Thymus (tissue), 11 donors: Measurements from ENCODE around the gene DCDC2. TPM values are rescaled to one million over a fixed set of nuclear protein-coding genes. Genes with fewer than 3 reads are reported as not detected.

Source experiments
- DNase-seq, 9 donors: peaks; one replicate each; pipeline ENCODE4 v3.0.0-alpha.2; 2013; ENCODE audit warnings: low spot score in 9 of 9, low read depth in 6 of 9, missing footprints in 1 of 9
- H3K27ac ChIP-seq, 2 donors: one replicate each; pipeline ENCODE4 v1.5.1; 2013; ENCODE audit warnings: control low read depth in 1 of 2, low read depth in 1 of 2, low read length in 1 of 2, mild to moderate bottlenecking in 1 of 2, moderate library complexity in 1 of 2
- H3K27me3 ChIP-seq, 2 donors: one replicate each; pipeline ENCODE4 v1.5.1; 2013; ENCODE audit warnings: low read length in 1 of 2; ENCODE audit not compliant: control insufficient read depth in 2 of 2, insufficient read depth in 1 of 2
- H3K36me3 ChIP-seq, 2 donors: one replicate each; pipeline ENCODE4 v1.5.1; 2013; ENCODE audit warnings: low read length in 1 of 2, mild to moderate bottlenecking in 1 of 2, moderate library complexity in 1 of 2; ENCODE audit not compliant: control insufficient read depth in 2 of 2, insufficient read depth in 2 of 2
- H3K4me1 ChIP-seq, 2 donors: one replicate each; pipeline ENCODE4 v1.5.1; 2013; ENCODE audit warnings: low read length in 2 of 2; ENCODE audit not compliant: control insufficient read depth in 2 of 2, insufficient read depth in 2 of 2
- H3K4me3 ChIP-seq, 2 donors: one replicate each; pipeline ENCODE4 v1.5.1; 2013; ENCODE audit warnings: low read length in 2 of 2, control low read depth in 1 of 2, mild to moderate bottlenecking in 1 of 2
- H3K9me3 ChIP-seq, 2 donors: one replicate each; pipeline ENCODE4 v1.5.1; 2013; ENCODE audit warnings: low read length in 1 of 2, mild to moderate bottlenecking in 1 of 2; ENCODE audit not compliant: control insufficient read depth in 2 of 2, insufficient read depth in 1 of 2
- WGBS: extraction: QIAGEN DNeasy Blood & Tissue Kit; methylation state at CpG from one replicate; pipeline ENCODE4 v1.1.7; 2013; 5-methylcytosine and 5-hydroxymethylcytosine counted together
- polyA plus RNA-seq: library from polyadenylated mRNA; stranded (reverse); fragments of 200-250 nt; gene quantifications from one replicate; pipeline ENCODE4 v1.2.3, GENCODE V29; 2013
- total RNA-seq: library from RNA; stranded (reverse); fragments of 120-200 nt; gene quantifications from one replicate; pipeline ENCODE4 v1.2.4, GENCODE V29; 2013
- donor health status: healthy.

DCDC2 gene
- total and polyA plus RNA-seq, 2 donors, result 0.19 to 0.25 TPM

GRCh38 chr6:24332317-24332716 lies 25.5 kb downstream of the DCDC2 start:
- Histone ChIP-seq H3K4me1 (no peaks in the 10 kb centered on the region), H3K4me3 (no peak overlapping the region), H3K27me3 (no peaks in the 10 kb centered on the region), H3K9me3 (no peaks in the 10 kb centered on the region), H3K27ac (no peak overlapping the region), H3K36me3 (no peaks in the 10 kb centered on the region)
- 95% methylated on average over 2 of the region's 2 CpGs for WGBS
- DNase-seq, result no peak

DNA sequence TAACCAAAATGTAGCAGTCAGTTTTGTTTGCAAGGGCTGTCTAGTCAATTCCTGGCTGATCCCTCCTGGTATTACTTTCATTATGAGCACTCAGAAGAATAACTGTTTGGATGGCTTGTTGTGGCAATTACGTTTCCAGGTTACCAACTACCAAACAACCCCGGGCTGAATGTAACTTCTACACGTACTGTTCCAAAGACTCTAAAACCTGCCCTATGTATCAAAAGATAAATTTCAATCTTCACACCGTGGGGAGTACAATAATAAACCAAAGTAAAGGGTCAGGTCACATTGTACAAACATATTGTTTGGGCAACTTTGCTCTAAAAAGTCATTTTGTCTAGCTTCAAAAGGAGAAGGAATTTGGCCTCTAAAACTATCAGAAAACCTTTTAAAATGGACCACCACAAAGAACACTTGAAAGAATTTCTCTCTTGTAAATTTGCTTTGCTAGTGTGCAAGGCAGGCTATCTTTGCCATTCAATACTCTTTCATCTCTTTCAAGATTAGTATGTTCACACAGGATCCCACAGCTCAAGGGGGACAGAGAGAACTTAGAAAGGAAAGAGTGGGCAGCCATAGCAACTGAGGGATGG lies 27.6 kb downstream of the DCDC2 start:
- DNase-seq, result no peak
- Histone ChIP-seq H3K27me3 (no peaks in the 10 kb centered on the region), H3K27ac (no peak overlapping the region), H3K4me1 (no peaks in the 10 kb centered on the region), H3K9me3 (no peaks in the 10 kb centered on the region), H3K36me3 (no peaks in the 10 kb centered on the region), H3K4me3 (no peak overlapping the region)
- 90% methylated on average over 4 of the region's 4 CpGs for WGBS

DNA sequence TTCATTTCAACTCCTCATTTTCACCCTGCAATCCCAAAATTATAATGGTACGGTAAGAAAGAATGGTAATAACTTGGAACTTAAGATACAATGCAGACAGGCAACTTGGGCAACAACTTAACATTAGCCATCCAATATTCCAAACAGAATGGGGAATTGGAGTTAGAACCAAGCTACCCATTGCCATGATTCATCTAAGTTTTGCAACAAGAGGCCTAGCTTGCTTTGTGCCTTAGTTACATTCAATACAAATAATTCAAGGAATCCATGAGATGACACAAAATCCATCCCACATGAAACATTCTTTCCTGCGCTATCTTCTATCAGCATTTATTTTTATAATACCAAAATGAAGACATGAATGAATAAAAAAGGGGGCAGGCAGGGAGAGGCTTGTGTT lies 28.4 kb downstream of the DCDC2 start:
- WGBS, result 76% methylated on average over 2 of the region's 2 CpGs
- Histone ChIP-seq H3K9me3 (no peaks in the 10 kb centered on the region), H3K36me3 (no peaks in the 10 kb centered on the region), H3K27ac (no peak overlapping the region), H3K27me3 (no peaks in the 10 kb centered on the region), H3K4me1 (no peaks in the 10 kb centered on the region), H3K4me3 (no peak overlapping the region)
- no peak for DNase-seq

DNA sequence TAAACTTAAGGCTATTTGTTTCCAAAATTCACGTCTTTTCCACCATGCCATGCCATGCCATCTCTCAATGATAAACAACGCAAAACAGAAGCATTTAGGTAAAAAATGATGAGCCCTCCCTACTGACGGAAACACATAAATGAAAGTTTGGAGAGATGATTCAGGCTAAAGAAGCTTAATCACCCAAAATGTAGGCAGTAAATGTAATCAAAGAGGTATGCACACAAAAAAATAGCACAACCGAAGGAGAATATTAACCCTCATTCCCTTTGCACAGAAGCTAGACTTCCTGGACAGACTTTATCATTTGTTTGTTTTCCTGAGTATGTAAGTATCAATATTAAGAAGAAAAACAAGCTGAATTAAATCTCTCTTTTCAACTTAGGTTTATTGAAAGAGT lies 28.8 kb downstream of the DCDC2 start:
- no peak for DNase-seq
- no peak overlapping the region for H3K27ac ChIP-seq
- no peaks in the 10 kb centered on the region for H3K27me3 ChIP-seq
- no peak overlapping the region for H3K4me3 ChIP-seq
- H3K36me3 ChIP-seq, result no peaks in the 10 kb centered on the region
- H3K9me3 ChIP-seq, result no peaks in the 10 kb centered on the region
- H3K4me1 ChIP-seq, result no peaks in the 10 kb centered on the region
- WGBS, result 98% methylated on average over 4 of the region's 4 CpGs

DNA sequence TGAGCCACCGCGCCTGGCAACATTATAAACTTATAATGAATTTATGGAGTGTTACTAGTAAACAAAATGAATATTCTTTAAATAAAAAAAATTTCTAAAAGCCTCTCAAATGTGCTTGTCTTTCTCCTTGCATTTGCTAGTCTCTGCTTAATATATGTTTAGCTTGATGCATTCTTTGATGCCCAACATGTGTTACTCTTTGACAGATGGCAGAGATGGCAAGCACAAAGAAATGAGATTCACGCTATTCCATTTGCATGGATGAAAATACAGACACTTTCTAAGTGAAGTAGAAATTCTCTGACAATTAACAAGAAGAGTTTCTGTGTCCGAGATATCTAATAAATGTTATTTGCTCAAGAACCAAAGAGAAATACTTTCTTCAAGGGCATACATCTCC lies 30.1 kb downstream of the DCDC2 start:
- WGBS, result 98% methylated on average over 4 of the region's 4 CpGs
- no peaks in the 10 kb centered on the region for H3K4me1 ChIP-seq
- no peak overlapping the region for H3K4me3 ChIP-seq
- H3K9me3 ChIP-seq, result no peaks in the 10 kb centered on the region
- H3K27me3 ChIP-seq, result no peaks in the 10 kb centered on the region
- no peak for DNase-seq
- no peak overlapping the region for H3K27ac ChIP-seq
- no peaks in the 10 kb centered on the region for H3K36me3 ChIP-seq

DNA sequence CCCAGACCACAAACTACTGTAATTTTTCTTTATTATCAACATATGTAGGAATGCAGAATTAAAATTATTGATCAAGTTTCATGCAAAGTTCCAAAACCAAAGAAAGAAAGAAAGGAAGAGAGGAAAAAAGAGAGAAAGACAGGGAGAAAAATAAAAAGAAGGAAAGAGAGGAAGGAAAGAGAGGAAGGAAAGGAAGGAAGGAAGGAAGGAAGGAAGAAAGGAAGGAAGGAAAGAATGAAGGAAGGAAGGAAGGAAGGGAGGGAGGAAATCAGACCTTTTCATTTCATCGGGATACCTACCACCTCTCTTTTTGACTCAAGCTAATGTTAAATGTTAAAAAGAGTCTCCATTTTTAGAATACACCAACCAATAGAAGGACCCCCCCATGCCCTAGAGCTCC lies 31.9 kb downstream of the DCDC2 start:
- Histone ChIP-seq H3K9me3 (no peaks in the 10 kb centered on the region), H3K4me1 (no peaks in the 10 kb centered on the region), H3K36me3 (no peaks in the 10 kb centered on the region), H3K4me3 (no peak overlapping the region), H3K27ac (no peak overlapping the region), H3K27me3 (no peaks in the 10 kb centered on the region)
- DNase-seq, result no peak
- 75% methylated on average over 1 of the region's 1 CpG for WGBS

- DNase-seq, result no peak
- 98% methylated on average over 1 of the region's 1 CpG for WGBS
- Histone ChIP-seq H3K36me3 (no peaks in the 10 kb centered on the region), H3K27ac (no peak overlapping the region), H3K9me3 (no peaks in the 10 kb centered on the region), H3K4me1 (no peaks in the 10 kb centered on the region), H3K4me3 (no peak overlapping the region), H3K27me3 (no peaks in the 10 kb centered on the region)
Observed at GRCh38 chr6:24324617-24325016, 33.2 kb downstream of the DCDC2 start.

DNA sequence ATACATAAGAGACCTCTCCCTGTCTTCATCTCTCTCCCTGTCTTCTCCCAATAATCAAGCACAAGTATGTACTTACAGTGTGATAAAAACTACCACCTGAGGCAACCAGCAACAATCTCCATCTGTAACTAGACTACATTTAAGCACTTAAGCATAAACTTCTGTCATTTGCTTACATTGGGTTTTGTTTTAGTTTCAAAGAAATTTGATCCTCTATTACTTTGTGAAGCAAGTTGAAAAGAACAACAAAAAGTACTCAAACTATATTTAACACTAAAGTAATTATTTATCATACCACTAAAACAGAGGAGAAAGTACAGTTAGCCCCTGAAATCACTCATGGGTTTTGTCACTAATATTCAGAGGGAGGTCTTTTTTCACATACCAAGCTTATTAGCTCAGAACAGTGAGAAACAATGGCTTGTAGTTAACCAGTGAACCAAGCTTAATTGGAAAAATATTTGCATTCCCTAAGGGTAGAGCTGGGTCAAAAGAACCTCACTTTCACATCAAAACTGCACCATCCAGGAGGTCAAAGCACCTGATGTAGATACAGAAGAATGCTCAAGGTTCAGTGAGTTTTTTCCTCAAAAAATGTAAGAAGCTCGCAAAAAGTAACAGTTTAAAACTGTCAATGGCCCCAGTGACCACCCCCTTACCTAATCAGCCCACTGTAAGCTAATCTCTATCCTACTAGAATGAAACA lies 34.1 kb downstream of the DCDC2 start:
- no peak for DNase-seq
- Histone ChIP-seq H3K27me3 (no peaks in the 10 kb centered on the region), H3K36me3 (no peaks in the 10 kb centered on the region), H3K4me1 (no peaks in the 10 kb centered on the region), H3K9me3 (no peaks in the 10 kb centered on the region), H3K27ac (no peak overlapping the region), H3K4me3 (no peak overlapping the region)
- WGBS, result 88% methylated on average over 1 of the region's 1 CpG

- Histone ChIP-seq H3K4me1 (no peaks in the 10 kb centered on the region), H3K9me3 (no peaks in the 10 kb centered on the region), H3K4me3 (no peak overlapping the region), H3K27me3 (no peaks in the 10 kb centered on the region), H3K27ac (no peak overlapping the region), H3K36me3 (no peaks in the 10 kb centered on the region)
- DNase-seq, result no peak
- 96% methylated on average over 3 of the region's 3 CpGs for WGBS
Observed at GRCh38 chr6:24322924-24323323, 34.9 kb downstream of the DCDC2 start.
